Measurements from ENCODE around the gene SHCBP1L. TPM values are rescaled to one million over a fixed set of nuclear protein-coding genes. Genes with fewer than 3 reads are reported as not detected.

SHCBP1L gene
- polyA plus RNA-seq, 1 donor from 2014 or later: not detected

- Histone ChIP-seq H3K79me2 (replicated peaks; ENCODE audit: insufficient read depth, low read length) (peaks cover under 1% of the 10 kb centered on the region), H3K36me3 (ENCODE audit: insufficient read depth, low read length) (peaks cover 26% of the 10 kb centered on the region), H3K4me3 (ENCODE audit: low read length) (no peak overlapping the region), H3F3A (ENCODE audit: insufficient read depth, low read length, poor library complexity, severe bottlenecking) (no peaks in the 10 kb centered on the region), H3K9me2 (ENCODE audit: insufficient read depth, low read length) (no peaks in the 10 kb centered on the region), H2AFZ (ENCODE audit: low read depth, low read length) (no peak overlapping the region), H4K20me1 (ENCODE audit: insufficient read depth) (peaks cover 3% of the 10 kb centered on the region), H3K27ac (ENCODE audit: low read length) (no peak overlapping the region), H3K4me2 (ENCODE audit: low read length) (no peak overlapping the region), H3K9me3 (ENCODE audit: low read length) (no peaks in the 10 kb centered on the region), H3K9ac (ENCODE audit: low read length) (no peak overlapping the region), H3K27me3 (ENCODE audit: insufficient read depth, low read depth, low read length) (no peaks in the 10 kb centered on the region)
- TF ChIP-seq MXI1 (conservative IDR thresholded peaks at IDR 0.05; ENCODE audit: poor library complexity, severe bottlenecking) (no peak), EP300 (conservative IDR thresholded peaks at IDR 0.05; ENCODE audit: poor library complexity, severe bottlenecking) (no peak), EZH2 (IDR thresholded peaks at IDR 0.05; ENCODE audit: borderline replicate concordance, insufficient read depth, low read length, poor library complexity, severe bottlenecking) (no peak), POLR2AphosphoS5 (IDR thresholded peaks at IDR 0.05) (no peak), TAF1 (IDR thresholded peaks at IDR 0.05; ENCODE audit: low read depth) (no peak), RAD21 (conservative IDR thresholded peaks at IDR 0.05) (no peak), SMC3 (conservative IDR thresholded peaks at IDR 0.05; ENCODE audit: poor library complexity) (no peak)
- TF ChIP-seq, protein P1, sequence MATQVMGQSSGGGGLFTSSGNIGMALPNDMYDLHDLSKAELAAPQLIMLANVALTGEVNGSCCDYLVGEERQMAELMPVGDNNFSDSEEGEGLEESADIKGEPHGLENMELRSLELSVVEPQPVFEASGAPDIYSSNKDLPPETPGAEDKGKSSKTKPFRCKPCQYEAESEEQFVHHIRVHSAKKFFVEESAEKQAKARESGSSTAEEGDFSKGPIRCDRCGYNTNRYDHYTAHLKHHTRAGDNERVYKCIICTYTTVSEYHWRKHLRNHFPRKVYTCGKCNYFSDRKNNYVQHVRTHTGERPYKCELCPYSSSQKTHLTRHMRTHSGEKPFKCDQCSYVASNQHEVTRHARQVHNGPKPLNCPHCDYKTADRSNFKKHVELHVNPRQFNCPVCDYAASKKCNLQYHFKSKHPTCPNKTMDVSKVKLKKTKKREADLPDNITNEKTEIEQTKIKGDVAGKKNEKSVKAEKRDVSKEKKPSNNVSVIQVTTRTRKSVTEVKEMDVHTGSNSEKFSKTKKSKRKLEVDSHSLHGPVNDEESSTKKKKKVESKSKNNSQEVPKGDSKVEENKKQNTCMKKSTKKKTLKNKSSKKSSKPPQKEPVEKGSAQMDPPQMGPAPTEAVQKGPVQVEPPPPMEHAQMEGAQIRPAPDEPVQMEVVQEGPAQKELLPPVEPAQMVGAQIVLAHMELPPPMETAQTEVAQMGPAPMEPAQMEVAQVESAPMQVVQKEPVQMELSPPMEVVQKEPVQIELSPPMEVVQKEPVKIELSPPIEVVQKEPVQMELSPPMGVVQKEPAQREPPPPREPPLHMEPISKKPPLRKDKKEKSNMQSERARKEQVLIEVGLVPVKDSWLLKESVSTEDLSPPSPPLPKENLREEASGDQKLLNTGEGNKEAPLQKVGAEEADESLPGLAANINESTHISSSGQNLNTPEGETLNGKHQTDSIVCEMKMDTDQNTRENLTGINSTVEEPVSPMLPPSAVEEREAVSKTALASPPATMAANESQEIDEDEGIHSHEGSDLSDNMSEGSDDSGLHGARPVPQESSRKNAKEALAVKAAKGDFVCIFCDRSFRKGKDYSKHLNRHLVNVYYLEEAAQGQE (IDR thresholded peaks at IDR 0.05; ENCODE audit: borderline replicate concordance): no peak
- TF ChIP-seq, protein P2, sequence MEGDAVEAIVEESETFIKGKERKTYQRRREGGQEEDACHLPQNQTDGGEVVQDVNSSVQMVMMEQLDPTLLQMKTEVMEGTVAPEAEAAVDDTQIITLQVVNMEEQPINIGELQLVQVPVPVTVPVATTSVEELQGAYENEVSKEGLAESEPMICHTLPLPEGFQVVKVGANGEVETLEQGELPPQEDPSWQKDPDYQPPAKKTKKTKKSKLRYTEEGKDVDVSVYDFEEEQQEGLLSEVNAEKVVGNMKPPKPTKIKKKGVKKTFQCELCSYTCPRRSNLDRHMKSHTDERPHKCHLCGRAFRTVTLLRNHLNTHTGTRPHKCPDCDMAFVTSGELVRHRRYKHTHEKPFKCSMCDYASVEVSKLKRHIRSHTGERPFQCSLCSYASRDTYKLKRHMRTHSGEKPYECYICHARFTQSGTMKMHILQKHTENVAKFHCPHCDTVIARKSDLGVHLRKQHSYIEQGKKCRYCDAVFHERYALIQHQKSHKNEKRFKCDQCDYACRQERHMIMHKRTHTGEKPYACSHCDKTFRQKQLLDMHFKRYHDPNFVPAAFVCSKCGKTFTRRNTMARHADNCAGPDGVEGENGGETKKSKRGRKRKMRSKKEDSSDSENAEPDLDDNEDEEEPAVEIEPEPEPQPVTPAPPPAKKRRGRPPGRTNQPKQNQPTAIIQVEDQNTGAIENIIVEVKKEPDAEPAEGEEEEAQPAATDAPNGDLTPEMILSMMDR (IDR thresholded peaks at IDR 0.05; ENCODE audit: poor library complexity, severe bottlenecking): no peak
Measured at GRCh38 chr1:182862827-182863226, 90.1 kb downstream of the SHCBP1L start.

- Histone ChIP-seq H2AFZ (ENCODE audit: low read depth, low read length) (no peak overlapping the region), H3K4me3 (ENCODE audit: low read length) (no peak overlapping the region), H4K20me1 (ENCODE audit: insufficient read depth) (peaks cover 3% of the 10 kb centered on the region), H3K79me2 (replicated peaks; ENCODE audit: insufficient read depth, low read length) (peaks cover 8% of the 10 kb centered on the region), H3K9me3 (ENCODE audit: low read length) (no peaks in the 10 kb centered on the region), H3F3A (ENCODE audit: insufficient read depth, low read length, poor library complexity, severe bottlenecking) (no peaks in the 10 kb centered on the region), H3K9ac (ENCODE audit: low read length) (no peak overlapping the region), H3K9me2 (ENCODE audit: insufficient read depth, low read length) (no peaks in the 10 kb centered on the region), H3K27ac (ENCODE audit: low read length) (no peak overlapping the region), H3K27me3 (ENCODE audit: insufficient read depth, low read depth, low read length) (no peaks in the 10 kb centered on the region), H3K4me2 (ENCODE audit: low read length) (no peak overlapping the region), H3K36me3 (ENCODE audit: insufficient read depth, low read length) (peaks cover 25% of the 10 kb centered on the region)
- TF ChIP-seq POLR2AphosphoS5 (IDR thresholded peaks at IDR 0.05): no peak
- TF ChIP-seq, protein P1 (IDR thresholded peaks at IDR 0.05; ENCODE audit: borderline replicate concordance): no peak
Measured at GRCh38 chr1:182861994-182862393, 91.0 kb downstream of the SHCBP1L start.

Measured in neural cell (in vitro differentiated cells).